Measurements from ENCODE around the gene ARMH2.

The ARMH2 gene

GRCh38 chr6:24798740-24799540 lies at the start of gene ARMH2:
Gene ARMH2, minus strand, starts transcription at chr6:24798917. Its CDS starts 60 bp downstream, at chr6:24798857.
- FAIRE-seq, result no peak
- TF ChIP-seq POLR2A (IDR thresholded peaks at IDR 0.05; ENCODE audit: low read depth, low read length), result no peak
- DNase-seq (ENCODE audit: insufficient read length, low spot score), result no peak

DNA sequence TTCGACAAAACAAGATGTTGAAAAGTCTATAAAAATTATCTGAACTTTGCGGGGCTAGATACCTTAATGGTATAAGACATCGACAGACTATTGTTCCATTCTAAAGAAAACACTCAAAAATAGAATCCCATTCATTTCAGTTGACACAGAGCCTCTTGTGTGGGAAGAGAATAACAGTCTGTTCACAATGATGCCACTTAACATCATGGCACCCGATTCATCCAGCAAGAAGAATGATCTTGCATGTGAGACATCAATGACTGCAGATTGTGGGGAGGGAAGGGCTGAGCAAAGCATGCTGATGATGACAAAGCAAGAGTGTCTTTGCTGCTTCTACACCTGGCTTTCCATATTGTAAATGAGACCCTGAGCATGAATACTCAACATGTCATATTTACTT lies 49.7 kb upstream of the ARMH2 start:
- no peak for DNase-seq (ENCODE audit: insufficient read length, low spot score)
- no peak for FAIRE-seq
- TF ChIP-seq POLR2A (IDR thresholded peaks at IDR 0.05; ENCODE audit: low read depth, low read length), result no peak

DNA sequence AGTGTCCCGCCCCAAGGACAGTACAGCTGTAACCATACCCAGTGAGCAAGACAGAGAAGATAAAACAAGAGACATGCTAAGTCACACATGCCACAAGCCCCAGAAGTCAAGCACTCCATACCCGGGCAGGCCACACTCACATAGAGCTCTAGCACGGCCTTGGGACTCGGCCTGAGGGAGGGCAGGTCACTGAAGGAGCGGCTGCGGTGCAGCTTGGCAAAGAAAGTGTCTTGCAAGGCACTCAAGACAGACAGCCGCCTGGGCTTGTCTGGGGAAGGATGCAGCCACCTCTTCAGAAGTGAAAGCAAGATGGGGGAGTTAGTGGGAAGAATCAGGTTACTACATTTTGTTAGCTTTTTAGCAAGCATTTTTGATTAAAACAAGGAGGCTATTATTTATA lies 48.7 kb upstream of the ARMH2 start:
- DNase-seq (ENCODE audit: insufficient read length, low spot score), result no peak
- TF ChIP-seq POLR2A (IDR thresholded peaks at IDR 0.05; ENCODE audit: low read depth, low read length), result no peak
- no peak for FAIRE-seq

DNA sequence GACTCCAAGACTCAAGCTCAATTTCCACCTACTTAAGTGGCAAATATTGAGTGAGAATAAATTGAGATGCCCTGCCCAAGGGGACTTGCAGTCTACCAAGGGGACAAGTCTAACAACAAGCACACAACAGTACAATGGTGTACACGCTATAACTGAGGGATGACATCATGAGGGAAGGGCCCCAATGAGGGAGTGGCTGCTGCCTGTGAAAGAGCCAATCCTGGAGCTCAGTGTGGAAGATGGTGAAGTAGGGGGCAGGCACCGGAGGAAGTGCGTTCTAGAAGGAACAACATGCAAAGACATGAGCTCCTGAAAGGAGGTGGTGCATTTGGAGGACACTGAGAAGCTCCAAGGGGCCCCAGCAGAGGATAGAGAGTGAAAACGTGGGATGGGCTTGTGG lies 46.9 kb upstream of the ARMH2 start:
- DNase-seq (ENCODE audit: insufficient read length, low spot score) (no peak), FAIRE-seq (no peak)
- no peak for TF ChIP-seq POLR2A (IDR thresholded peaks at IDR 0.05; ENCODE audit: low read depth, low read length)

DNA sequence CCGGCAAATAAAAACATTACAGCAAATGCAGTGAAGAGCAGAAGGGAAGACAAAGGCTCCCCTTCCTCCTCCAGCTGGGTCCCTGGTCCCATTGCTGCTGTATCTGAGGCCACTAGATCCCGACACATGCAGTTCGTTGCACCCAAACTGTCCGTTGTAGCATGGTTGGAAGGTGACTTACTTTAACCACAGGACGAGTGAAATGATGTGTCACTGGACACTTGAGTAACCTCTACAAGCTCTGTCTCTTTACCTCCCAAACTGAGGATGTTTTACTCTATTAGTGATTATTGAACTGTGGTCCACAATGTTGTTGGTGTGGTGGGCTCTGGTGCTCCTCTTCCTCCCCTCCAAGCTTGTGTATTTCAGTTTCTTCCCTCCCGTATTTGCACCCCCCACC lies 46.2 kb upstream of the ARMH2 start:
- no peak for FAIRE-seq
- TF ChIP-seq POLR2A (IDR thresholded peaks at IDR 0.05; ENCODE audit: low read depth, low read length), result no peak
- no peak for DNase-seq (ENCODE audit: insufficient read length, low spot score)

DNA sequence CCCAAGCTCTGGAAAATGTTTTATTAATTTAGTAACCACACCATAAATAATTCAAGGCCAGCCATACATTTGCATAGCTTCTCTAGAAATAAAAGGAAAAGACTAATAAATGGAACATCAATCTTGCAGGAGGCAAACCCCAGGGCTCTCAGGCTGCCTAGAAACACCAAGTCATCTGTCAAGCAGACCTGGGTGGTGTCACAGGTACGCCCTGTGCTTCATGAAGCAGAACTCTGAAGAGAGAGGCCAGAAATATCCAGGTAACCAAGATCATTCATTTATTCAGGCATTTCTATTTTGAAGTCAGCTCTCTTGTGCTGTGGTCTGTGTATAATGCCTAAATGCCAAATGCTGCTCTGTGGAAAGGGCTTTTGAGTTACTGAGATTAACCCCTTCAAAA lies 45.3 kb upstream of the ARMH2 start:
- DNase-seq (ENCODE audit: insufficient read length, low spot score) (no peak), FAIRE-seq (no peak)
- TF ChIP-seq POLR2A (IDR thresholded peaks at IDR 0.05; ENCODE audit: low read depth, low read length), result no peak

GRCh38 chr6:24840187-24840586 lies 41.5 kb upstream of the ARMH2 start:
- TF ChIP-seq POLR2A (IDR thresholded peaks at IDR 0.05; ENCODE audit: low read depth, low read length), result no peak
- DNase-seq (ENCODE audit: insufficient read length, low spot score) (no peak), FAIRE-seq (no peak)

DNA sequence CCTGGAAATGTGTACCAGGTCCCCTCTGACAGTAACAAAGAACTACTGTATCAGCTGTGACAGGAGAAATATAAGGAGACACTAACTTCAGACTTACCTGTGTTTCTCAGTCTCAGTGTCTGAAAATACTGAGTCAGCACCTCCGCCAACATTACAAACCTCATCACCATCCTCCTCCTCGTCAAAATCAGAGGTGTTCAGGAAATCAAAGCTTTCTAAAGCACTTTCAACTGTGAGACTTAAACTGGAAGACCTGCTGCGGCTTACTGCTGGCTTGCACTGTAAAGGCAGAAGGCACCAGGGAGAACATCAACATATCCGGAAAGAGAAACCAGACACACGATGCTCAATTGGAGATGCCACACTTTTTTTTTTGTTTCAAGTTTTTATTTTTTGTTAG lies 40.3 kb upstream of the ARMH2 start:
- no peak for TF ChIP-seq POLR2A (IDR thresholded peaks at IDR 0.05; ENCODE audit: low read depth, low read length)
- no peak for FAIRE-seq

GRCh38 chr6:24838081-24838480 lies 39.4 kb upstream of the ARMH2 start:
- no peak for TF ChIP-seq POLR2A (IDR thresholded peaks at IDR 0.05; ENCODE audit: low read depth, low read length)
- no peak for DNase-seq (ENCODE audit: insufficient read length, low spot score)
- no peak for FAIRE-seq

More for the DNA sequence above, 40.3 kb upstream of the ARMH2 start:
- no peak for DNase-seq (ENCODE audit: insufficient read length, low spot score)

DNA sequence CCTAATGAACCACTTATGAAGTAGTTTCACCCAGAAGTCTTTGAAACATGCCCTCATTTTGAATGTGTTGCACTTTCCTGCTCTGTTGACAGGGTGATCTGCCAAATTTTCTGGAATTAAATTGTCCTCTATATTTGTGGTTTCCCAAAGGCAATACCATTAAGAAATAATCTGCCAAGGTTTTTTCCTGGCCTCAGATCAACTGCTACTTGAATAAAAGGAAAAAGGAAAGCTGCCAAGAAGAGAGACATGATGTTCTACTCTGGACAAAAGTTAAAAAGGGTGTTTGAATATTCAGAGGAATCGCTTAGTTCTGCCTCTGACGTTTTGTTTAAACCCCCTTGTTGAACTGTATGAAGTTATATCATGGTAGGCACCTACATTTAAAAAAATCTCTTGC lies 37.4 kb upstream of the ARMH2 start:
- DNase-seq (ENCODE audit: insufficient read length, low spot score), result no peak
- no peak for FAIRE-seq
- no peak for TF ChIP-seq POLR2A (IDR thresholded peaks at IDR 0.05; ENCODE audit: low read depth, low read length)

DNA sequence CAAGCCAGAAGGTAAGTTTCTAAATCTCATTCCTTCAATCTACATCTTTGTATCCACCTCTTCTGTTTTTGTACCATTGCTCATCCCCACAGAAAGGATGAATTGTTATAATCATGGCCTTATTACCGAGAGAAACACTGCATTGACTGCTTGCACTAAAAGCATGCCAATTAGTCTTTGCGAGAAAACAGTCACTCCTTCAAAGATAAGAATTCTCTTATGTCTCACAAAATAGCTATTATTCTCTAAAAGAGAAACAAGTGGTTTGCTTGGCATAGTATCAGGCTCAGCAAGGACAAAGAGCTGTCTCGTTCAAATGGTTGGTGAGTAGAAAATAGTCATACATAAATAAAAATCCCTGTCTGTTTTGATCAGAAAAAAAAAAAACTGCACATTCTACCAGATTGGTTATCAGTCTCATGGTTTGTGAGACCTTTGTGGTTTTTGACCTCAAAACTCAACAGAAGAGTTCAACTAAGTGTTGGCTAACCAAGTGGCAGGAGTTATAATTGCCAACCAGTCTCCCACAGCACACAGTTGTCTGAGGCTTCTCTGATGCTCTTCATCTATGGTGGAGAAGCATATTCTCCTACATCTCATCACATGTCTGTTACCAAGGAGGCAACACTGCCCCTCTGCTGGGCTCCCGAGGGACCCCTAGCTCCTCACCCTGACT lies 35.1 kb upstream of the ARMH2 start:
- FAIRE-seq, result no peak
- no peak for DNase-seq (ENCODE audit: insufficient read length, low spot score)
- TF ChIP-seq POLR2A (IDR thresholded peaks at IDR 0.05; ENCODE audit: low read depth, low read length), result no peak

DNA sequence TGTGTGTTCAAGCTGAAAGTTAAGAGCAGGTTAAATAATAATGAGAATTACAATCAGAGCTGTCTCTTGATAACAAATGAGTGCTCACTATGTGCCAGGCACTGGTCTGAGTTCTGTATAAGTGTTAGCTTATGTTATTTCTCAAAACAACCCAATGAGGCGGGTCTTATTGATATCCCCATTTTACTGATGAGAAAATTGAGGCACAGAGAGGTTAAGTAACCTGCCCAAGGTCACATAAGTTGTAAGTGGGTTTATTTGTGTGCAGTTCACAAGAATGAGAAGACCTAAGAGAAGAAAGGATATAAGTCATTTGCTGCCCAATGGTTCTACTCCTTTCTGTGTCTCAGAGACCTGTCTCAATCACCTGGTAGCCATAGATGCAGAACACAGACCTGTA lies 34.1 kb upstream of the ARMH2 start:
- no peak for DNase-seq (ENCODE audit: insufficient read length, low spot score)
- TF ChIP-seq POLR2A (IDR thresholded peaks at IDR 0.05; ENCODE audit: low read depth, low read length), result no peak
- FAIRE-seq, result no peak

DNA sequence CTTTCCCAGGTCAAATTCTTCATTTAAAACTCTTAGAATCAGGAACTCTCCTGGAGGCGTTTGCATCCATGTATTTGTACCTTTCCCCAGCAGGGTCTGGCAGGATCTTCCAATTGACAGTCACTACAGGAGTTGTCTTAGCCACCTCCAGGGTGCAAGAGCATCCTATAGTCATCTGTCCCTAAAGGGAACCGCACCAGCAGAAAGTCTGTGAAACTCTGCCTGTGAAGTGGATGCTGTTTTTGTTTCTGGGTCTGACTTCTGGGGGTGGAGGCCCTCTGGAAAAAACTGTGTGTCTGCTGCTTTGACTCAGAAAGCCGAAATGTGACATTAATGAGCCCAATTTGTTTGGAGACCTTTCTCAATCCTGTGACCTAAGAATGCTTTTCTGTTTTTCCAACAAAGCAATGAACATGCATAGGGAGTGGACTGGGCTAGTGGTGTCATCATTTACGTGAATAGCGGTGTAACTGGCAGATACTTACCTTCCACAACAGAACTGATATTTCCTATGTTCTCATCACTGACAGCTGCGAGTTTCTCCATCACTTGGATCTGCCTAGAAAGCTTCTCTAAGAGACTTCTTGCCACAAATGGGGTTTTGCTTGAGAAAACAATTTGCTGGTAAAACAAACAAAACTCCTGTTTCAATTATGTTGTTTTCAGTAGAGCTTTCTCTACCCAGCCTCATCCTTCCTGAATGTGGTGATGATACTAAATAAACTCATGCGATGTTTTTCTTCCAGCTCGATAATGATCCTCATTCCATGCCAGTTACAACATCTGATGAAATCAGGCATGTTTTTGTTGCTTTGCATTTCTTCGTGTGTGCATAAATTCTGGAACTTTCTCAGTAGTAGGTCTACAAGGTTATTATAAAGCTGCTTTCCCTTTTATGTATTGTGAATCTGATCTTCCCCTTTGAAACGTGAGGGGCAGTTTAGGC lies 33.3 kb upstream of the ARMH2 start:
- FAIRE-seq (no peak), DNase-seq (ENCODE audit: insufficient read length, low spot score) (no peak)
- no peak for TF ChIP-seq POLR2A (IDR thresholded peaks at IDR 0.05; ENCODE audit: low read depth, low read length)

DNA sequence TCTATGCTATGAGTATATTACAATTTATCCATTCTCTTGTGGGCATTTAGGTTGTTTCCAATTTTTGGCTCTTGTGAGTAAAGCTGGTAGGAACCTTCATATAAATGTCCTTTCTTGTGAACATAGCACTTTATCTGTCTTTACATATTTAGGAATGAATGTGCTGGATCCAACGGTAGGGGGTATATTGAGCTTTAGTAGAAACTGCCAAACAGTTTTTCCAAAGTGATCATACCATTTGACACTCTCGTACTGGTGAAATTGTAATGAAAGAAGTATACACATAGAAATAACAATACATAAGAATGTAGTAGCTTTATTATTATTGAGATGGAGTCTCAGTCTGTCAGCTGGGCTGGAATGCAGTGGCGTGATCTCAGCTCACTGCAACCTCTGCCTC lies 30.9 kb upstream of the ARMH2 start:
- FAIRE-seq (no peak), DNase-seq (ENCODE audit: insufficient read length, low spot score) (no peak)
- no peak for TF ChIP-seq POLR2A (IDR thresholded peaks at IDR 0.05; ENCODE audit: low read depth, low read length)
